Measurements from ENCODE around the gene PAX2.

Gene PAX2

DNA sequence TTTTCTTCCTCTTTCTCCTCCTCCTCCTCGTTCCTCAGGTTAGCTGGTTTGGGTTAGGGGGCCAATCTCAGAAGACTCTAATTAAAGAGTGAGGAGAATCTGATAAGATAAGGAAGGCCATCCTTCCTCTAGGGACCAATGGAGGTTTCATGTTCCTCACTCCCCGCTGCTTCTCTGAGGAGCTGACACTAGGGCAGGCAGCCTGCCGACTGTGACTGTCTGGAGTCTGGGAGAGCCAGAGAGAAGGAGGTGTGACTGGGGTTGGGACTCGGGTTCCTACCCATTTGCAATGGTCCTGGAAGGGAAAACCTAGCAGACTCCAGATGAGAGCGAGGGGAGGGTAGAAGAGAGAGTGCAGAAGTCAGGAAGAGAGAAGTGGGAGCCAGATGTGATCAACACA is 15.3 kb downstream of the PAX2 start:
- no peak for DNase-seq

GRCh38 chr10:100761191-100761590 is 15.8 kb downstream of the PAX2 start:
- no peak for DNase-seq

DNA sequence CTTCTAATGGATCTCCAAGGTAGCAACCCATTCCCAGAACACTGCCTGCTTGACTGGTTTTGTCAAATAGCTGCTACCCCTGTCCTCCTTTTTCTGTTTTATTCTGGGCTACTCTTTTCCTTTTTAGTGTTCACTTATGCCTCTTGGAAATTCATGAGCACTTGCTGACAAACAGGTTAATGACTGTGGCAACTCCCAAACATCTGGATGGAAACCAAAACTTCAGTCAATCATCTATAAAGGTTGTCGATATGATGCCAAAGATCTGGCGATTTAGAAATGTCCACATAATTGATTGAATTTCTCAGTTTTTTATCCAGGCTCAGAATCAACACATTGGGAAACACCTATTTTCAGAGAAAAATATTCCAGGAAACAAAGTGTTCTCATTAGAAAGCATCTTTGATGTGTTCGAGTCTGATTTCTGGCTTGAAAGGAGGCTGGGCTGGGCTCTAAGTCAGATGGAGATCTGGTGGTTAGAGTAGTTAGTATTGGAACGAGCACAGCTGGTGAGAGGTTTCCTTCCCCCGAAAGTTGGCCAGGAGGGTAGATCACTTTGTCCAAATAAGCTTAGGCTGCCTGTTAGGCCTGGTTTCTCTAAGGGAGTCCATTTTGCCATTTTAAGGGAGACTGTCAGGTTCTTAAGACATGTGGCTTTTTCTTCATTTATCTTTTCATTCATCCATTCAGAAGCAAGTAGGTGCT is 17.8 kb downstream of the PAX2 start:
- DNase-seq, result no peak

DNA sequence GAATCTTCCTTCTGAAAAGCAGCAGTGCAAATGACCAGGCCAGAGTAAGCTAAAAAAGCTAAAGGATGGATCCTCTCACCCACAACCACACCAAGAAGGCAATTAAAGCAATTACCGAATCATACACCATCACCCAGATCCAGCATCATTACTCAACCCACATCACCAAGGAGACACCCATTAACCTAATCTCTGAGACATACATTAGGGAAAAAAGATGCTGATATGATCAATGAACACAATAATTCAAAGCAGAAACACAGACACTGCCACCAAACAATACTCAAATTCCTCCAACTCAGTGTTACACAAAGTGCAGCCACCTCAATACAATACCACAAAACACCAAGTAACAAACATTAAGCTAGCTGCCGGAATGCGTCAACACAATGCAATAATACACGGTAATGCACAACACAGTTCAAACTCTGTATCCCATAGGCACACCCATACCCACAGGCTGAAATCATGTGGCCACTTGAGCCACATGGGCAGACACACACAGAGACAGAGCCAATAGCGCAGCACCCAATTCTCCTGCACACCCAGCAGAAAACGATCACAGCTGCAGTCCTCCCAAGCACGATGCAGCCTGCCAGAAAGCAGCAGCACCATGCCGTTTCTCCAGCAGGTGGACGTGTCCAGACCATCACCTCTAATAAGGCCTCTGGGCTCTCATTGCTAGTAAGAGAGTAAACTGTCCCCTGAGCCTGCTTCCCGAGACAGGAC is 21.5 kb downstream of the PAX2 start:
- no peak for DNase-seq

GRCh38 chr10:100767422-100767775 is 22.0 kb downstream of the PAX2 start:
- DNase-seq, result no peak

GRCh38 chr10:100769481-100769880 is 24.1 kb downstream of the PAX2 start:
- no peak for DNase-seq

DNA sequence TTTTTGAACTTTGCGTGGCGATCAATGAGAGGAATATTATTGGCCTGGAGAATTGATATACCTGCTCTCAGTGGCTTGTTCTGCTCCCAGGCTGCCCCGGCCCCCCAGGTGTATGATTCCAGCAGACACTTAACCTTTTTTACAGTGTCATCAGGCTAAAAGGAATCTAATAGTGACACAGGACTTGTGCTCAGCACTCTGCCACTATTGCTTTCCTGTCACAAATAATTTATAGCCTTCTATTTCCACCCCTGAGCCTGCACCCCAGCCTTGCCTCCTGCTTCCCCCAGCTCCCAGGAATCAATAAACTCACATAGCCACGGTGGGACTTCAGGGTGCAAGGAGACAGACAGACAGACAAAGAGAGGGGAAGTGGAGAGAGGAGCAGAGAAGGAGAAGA is 28.3 kb downstream of the PAX2 start:
- DNase-seq, result no peak

- no peak for DNase-seq
These were observed 28.8 kb downstream of the PAX2 start for GRCh38 chr10:100774223-100774622.

GRCh38 chr10:100774876-100775275 is 29.5 kb downstream of the PAX2 start:
- no peak for DNase-seq

GRCh38 chr10:100775386-100775785 is 30.0 kb downstream of the PAX2 start:
- no peak for DNase-seq

DNA sequence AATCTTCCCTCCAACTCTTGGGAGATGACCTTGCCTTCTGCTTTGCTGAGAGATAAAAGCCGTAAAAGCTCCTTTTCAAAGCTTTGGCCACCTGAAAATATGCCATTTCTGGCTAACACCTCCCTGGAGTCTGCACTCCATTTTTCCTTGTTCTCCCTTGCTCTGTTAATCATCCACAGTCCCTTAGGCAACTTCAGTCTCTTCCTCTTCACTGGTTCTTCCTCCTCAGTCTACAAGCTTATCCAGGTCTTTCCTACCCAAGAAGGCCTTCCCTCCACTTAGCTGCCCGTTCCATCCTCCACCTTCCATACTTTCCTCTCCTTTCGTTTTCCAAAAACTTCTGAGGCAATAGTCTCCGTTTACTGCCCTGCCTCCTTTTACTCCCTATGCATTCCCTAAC is 30.5 kb downstream of the PAX2 start:
- DNase-seq, result no peak

GRCh38 chr10:100776671-100777070 is 31.3 kb downstream of the PAX2 start:
- DNase-seq, result no peak

- no peak for DNase-seq
These were observed 33.9 kb downstream of the PAX2 start for GRCh38 chr10:100779329-100779728.

DNA sequence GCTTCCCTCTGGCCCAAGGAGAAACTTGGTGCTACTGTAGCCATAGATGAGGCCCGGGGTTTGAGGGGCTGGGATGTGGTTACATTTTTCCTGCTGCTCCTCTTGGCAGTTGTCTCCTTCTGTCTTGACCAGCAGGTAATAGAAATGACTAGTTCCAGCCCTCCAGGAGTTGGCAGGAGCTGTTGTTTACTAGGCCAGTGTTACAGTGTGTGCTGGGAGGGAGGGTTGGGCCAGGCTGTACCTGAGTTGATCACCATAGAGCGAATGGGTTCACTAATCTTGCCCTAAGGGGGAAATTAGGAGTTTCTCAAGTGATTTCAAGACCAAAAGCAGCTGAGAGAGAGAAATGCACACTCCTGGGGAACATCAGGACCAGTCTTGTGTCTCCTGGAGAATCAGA is 34.9 kb downstream of the PAX2 start:
- DNase-seq, result no peak

DNA sequence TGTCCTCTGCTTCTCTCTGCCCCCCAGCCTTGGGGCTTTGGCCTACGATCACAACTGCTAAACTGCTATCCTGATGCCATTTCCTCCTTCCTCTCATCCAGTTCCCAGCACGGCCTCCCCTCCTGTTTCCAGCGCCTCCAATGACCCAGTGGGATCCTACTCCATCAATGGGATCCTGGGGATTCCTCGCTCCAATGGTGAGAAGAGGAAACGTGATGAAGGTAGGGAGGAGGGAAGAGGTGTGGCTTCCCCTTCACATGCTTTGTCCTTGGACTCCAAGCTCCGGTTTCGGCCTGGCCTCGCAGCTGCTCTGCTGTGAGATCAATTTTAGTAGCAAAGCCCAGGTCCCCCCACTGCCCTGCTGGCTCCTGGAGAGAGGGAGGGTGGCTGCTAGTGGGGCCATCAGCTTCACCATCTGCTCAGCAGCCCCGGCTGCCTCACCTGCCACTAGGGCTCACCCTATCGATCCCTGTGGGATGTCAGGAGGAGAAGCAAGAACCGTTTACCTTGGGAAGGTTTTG is 35.8 kb downstream of the PAX2 start:
- DNase-seq, result no peak

GRCh38 chr10:100782461-100783244 is 37.3 kb downstream of the PAX2 start:
- DNase-seq, result no peak

- DNase-seq, result no peak
These were observed 38.7 kb downstream of the PAX2 start for GRCh38 chr10:100784126-100784525.

DNA sequence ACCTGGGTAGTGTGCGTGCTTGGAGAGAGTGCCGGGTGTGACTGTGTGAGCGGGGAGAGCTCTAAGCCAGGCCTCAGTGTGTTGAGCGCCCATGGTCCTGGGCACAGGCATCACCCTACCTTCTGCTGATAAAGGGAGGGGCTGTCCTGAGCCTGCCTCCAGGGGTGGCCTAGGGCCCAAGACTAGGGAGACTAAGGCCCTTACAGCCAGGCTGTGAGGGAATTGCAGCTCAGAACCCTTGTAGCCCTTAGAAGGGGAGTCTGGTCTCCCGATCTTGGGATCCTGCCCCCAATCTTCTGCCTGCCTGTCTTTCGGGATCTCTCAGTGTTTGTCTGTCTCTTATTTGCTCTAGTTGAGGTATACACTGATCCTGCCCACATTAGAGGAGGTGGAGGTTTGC is 41.2 kb downstream of the PAX2 start:
- no peak for DNase-seq

DNA sequence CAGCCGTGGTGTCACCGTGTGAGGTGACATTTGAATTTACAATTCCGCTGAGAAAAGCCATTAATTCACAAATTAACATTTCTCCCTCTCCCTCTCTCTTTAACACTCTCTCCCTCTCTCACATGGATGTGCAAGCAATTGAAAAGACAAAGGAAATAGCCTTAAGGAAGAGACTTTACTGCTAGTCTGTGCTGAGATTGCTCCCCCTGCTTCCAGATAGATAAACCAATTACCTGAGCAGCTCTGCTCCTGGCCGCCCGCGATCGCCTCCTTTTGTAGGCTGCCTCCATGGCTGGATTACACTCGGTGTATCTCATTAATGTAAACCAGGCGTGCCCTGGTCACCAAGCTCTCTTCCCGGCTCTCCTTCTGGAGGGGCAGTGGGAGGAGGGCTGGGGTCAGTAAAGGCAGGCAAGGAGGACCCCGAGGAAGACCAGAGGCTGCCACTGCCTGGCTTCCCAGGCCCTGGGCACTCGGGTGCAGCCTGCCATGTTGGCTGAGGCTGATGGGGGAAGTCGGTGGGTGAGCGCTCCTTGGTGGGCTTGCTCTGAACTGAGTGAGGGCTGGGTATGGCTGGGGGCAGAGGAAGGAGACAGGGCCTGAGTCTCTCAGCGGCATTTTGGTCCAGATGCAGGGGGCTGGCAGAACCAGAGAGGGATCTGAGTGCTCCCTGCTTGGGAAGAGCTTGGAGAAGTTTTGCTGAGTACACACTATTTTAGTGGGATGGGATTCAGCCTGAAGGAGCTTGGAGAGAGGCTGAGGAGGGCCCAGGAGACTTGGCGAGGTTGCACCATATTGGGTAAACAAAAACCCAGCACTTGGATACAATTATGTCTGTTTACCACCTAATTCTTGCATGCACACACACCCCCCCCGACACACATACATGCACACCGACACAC is 42.9 kb downstream of the PAX2 start:
- DNase-seq, result no peak

DNA sequence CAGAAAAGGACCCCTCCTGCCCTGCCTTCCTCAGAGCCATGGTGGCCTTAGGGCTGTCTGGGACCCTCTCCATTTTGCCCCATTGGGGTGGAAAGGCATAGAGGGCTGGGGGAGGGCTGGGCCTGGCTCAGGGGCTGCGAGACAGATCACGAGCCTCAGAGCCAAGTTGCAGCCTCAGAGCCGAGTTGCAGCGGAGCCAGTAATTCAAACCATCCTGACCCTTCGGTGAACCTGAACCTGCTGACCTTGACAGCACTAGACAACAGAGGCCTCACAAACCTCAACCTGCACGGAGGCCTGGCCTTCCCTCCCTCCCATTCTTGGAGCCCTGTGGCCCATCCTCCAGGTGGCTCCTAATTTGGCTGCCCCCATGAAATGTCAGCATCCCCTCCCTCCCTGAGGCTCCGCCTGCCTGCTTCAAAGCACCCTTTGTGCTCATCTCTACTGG is 45.4 kb downstream of the PAX2 start:
- DNase-seq, result no peak

GRCh38 chr10:100791369-100792058 is 46.1 kb downstream of the PAX2 start:
- no peak for DNase-seq

DNA sequence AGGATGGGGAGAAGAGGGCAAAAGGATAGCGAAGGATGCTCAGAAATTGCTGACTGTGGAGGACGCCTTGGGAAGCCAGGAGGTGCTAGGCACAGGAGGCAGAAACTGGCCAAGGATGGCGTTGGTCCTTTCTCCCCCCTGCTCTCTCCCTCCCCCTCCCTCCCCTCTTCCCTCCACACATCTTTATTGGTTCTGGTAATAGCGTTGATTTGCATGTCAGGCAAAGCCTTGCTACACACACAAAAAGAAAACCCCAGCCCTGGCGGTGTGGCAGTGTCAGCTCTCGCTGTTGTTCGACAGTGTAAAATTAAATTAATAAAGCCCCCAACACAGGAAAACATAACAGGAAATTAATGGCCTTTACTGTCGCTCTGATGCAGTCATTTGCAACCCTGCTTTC is 47.2 kb downstream of the PAX2 start:
- no peak for DNase-seq

Data from T1000 (cell line).